HG03469 (cell line): ENCODE data around the gene SLC22A15.
A peak's percentile ranks its signal among the peaks of the same experiment; 100 is the strongest.
"Not testable (repeated sequence)": the region's sequence is repeated elsewhere in the genome, so short reads cannot be mapped to it uniquely, and the experiment has no call there.

Source experiments
- ATAC-seq: cut with Tn5 transposase; IDR thresholded peaks from one replicate; pipeline ENCODE4 v1.9.1; 2021; ENCODE audit warnings: mild to moderate bottlenecking, moderate library complexity, moderate number of reproducible peaks; ENCODE audit not compliant: unreplicated experiment

The SLC22A15 gene

GRCh38 chr1:115980998-115981993 is 5.0 kb downstream of the SLC22A15 start:
- ATAC-seq, result no peak

DNA sequence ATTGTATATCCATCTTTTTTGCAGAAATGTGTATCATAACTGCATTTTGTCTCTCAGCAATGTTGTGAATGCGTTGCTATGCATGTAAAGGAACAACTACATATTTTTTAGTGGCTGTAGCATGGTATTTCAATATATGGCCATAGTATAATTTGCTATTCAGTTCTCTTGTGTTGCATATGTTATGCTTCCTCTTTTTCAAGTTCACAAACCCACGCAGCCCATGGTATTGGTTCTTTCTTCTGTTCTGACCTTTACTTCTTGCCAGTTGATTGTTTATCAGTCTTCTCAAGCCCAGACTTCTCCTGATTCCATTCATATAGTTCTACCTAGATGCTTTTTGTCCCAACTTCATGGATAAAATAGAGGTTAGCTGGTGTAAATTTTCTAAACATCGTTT is 6.1 kb downstream of the SLC22A15 start:
- no peak for ATAC-seq

DNA sequence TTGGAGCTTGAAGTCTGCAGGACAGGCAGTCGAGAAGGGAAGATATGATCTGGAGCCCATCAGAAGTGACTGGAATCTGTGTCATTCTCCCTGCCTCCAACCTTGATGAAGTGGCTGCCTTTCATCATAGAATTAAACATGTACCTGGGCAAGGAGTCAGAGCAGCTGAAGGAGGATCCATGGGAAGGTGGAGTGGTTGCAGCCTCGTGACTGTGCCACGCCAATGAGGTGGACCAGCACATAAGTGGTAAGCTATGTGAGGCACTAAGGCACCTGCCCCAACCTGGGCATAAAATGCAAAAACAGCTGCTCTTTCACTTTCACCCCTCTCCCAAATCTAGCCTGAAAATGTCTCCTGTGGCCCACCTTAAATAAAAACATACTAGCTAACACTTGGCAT is 7.3 kb downstream of the SLC22A15 start:
- no peak for ATAC-seq

DNA sequence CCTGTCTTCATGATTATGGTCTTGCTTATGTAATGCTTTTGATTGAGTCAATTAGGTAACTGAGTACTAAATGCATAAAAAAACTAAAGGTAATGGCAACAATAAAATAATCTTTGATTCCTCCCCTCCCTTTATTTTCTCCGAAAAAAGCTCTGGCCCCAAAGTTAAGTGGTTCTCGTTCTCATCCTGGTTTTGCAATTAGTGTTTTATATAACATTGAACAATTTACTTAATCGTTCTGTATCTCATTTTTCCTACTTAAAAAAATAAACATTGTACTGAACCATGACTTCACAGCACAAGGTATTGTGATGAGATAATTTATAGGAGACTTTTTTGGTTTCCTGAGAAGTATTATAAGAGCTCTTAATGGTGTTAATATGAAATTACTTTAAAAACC is 11.3 kb downstream of the SLC22A15 start:
- no peak for ATAC-seq

DNA sequence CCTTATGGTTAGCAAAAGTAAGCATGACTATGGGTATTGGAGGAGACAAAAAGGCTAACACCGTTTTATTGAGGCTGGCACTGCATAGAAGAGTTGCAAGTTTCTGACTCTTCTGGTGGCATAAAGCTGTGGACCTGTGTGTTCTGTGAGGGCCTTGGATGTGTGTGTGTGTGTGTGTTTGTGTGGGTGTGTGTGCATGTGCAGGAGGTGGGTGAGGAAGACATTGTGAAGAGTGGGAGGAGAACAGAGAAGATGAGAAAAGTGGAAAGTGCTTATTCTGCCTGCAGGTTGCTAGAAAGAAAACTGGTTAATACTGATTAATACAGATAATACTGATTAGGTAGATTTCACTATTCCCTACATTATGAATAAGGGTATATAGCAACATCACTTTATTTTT is 12.6 kb downstream of the SLC22A15 start:
- no peak for ATAC-seq

DNA sequence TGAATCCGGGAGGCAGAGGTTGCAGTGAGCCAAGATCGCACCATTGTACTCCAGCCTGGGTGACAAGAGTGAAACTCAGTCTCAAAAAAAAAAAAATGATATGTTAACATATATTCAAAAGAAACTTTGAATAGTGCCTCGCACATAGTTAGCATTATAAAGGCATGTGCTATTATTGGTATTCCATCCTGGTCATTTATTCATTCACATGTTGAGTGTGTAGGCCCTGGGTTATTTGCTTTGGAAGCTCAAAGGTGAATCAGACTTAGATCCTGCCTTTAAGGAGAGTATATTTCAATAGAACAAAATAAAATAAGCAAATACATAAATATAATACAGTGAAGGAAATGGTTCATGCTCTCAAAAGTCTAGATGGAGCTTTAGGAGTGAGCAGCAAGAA is 13.4 kb downstream of the SLC22A15 start:
- ATAC-seq, result no peak

- ATAC-seq, result no peak
These were observed 15.6 kb downstream of the SLC22A15 start for GRCh38 chr1:115991909-115992308.

- not testable (repeated sequence) for ATAC-seq
These were observed 21.6 kb downstream of the SLC22A15 start for GRCh38 chr1:115997921-115998320.

DNA sequence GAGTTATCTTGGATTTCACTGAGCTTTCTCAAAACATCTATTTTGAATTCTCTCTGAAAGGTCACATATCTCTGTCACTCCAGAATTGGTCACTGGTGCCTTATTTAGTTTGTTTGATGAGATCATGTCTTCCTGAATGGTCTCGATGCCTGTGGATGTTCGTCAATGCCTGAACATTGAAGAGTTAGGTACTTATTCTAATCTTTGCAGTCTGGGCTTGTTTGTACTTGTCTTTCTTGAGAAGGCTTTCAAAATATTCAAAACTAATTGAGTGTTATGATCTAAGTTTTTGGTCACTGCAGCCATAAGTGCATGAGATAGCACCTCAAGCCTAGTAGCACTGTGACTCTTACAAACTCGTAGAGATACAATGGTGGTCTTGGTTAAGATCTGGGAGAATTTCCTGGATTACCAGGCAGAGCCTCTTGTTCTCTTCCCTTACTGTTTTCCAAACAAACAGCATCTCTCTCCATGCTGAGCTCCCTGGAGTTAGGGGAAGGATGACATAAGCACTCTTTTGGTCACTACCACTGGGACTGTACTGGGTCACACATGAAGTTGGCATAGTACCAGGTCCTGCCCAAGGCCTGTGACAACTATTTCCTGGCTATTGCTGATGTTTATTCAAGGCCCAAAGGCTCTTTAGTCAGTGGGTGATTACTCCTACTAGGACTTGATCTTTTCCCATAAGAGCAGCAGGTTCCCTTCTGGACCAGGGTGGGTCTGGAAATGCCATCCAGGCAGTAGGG is 25.6 kb downstream of the SLC22A15 start:
- ATAC-seq, result no peak

DNA sequence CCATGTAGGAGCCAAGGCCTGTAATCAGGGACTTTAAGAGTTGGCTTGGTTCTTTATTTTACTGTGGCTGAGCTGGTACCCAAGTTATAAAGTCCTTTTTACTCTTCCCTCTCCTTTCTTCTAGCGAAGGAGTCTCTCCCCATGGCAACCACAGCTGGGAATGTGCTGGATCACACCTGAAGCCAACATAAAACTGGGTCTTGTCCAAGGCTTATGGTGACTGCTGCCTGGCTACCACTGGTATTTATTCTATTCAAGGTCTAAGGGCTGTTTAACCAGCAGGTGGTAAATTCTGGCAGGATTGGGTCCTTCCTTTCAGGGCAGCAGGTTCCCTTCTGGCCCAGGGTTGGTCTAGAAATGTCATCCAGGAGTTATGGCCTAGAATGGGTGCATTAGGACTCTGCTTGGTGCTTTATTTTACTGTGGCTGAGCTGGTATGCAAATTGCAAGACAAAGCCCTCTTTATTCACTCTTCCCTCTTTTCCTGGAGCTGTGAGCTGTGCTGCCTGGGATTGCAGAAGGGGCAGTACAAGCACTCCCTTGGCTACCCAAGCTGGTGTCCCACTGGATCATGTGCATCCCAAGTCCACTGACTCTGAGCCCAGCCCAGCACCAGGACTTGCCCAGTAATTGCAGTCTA is 26.6 kb downstream of the SLC22A15 start:
- ATAC-seq, result no peak

- no peak for ATAC-seq
These were observed 27.5 kb downstream of the SLC22A15 start for GRCh38 chr1:116003823-116004222.

DNA sequence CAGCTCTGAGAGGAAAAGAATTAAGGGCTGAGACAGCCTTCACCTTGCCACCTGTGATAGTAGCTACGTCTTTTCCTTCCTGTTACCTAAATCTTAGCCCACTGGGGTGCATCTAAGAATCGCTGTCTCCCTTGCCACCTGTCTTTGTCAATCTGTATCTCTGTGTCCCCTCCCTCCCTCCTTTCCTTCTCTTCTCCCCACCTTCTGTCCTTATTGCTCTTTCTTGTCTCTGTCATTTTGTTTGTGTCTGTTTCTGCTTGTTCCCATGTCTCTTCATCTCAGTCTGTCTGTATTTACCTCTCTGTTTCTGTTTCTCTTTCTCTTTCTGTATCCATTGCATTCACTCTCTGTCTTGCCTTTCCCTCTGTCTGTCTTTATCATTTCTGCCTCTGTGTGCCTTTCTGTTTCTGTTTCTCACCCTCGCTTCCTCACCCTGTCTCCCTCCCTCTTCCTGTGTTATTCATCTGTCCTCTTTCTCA is 30.2 kb downstream of the SLC22A15 start:
- peak; percentile 80 for ATAC-seq

DNA sequence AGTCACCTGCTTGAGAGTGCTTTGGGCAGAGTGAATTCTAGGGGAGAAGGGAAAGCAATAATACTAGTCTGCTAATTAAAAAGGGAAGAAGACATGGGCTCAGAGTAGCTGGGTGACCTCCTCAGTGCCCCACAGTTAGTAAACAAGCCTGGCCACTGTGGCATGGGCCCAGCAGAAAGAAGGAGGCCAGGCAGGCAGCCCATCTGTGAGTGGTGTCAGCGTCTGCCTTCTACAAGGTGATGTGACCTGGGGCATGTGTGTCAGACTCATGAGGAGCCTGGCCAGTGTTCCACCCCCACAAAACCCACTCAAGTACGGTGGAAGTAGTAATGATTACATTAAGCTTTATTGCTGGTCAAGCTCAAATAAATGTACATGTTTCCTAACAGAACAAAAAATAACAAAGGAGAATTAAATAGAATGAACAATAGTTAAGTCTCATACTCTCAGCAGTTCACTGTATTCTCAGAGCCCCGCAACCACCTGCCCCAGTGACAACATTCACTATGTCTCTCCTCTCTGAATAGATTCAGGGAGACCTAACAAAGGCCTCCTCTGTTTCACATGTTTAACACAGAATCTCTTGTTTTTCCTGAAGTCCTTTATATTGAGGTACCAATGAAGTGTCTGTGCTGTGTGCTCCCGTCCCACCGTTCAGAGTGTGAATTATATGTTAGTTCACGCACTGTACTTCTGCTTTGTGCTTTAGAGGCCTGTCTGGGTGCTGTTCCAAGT is 32.5 kb downstream of the SLC22A15 start:
- no peak for ATAC-seq

- ATAC-seq, result no peak
These were observed 36.4 kb downstream of the SLC22A15 start for GRCh38 chr1:116012716-116013115.

GRCh38 chr1:116015679-116016078 is 39.4 kb downstream of the SLC22A15 start:
- no peak for ATAC-seq

DNA sequence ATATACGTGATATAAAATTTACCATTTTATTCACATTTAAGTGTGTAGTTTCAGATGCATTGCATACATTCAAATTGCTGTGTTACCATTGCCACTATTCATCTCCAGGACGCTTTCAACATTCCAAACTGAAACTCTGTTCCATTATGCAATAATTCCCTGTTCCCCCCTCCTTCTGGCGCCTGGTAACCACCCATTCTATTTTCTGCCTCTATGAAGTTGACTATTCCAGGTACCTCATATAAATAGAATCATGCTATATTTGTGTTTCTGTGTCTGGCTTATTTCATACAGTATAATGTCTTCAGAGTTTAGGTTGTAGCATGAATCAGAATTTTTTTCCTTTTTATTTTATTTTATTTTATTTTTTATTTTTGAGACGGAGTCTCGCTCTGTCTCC is 41.7 kb downstream of the SLC22A15 start:
- no peak for ATAC-seq

DNA sequence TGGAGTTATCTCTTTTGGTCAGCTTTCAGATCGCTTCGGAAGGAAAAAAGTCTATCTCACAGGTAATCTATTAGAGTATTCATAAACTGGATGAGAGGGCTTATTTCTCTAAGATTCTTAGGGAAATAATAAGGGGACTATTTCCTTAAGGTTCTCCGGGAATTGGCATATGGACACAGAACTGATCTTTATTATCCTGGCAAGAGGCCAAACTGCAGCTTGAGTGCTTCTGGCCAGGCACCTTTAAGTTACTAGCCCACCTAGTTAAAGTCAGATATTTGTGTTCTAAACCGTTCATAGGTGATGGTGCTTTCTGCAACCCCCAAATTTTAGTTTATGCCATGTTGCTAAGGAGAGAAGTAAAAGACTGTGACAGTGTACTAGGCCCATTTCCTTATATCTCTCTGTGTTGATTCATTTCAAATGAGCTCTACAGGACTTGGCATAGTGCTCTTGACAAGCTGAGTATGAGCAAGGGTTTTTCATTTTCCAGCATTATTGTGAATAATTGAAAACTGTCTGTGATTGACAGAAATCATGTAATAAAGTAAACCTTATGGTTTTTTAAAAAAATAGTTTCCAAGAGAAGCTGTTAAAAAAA is 43.4 kb downstream of the SLC22A15 start:
- no peak for ATAC-seq

DNA sequence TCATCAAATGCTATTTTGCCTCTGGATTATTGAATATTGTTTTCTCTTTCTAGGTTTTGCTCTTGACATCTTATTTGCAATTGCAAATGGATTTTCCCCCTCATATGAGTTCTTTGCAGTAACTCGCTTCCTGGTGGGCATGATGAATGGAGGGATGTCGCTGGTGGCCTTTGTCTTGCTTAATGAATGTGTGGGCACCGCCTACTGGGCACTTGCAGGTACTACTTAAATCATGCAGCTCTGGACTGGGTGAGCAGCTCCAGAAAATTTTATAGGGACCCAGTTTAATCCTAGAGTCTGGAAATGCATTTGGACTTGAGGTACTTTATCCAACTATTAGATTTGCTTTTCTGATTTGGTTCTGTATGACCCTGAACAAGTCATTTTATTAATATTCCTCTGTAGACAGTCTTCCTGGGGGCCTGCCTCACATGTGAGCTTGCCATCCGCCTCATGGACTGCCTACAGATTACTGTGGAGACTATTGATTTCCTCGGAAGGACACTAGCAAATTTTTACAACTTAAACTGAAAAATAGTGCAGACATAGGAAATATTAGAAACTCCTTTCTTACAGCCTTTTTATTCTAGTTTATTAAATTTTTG is 44.5 kb downstream of the SLC22A15 start:
- ATAC-seq, result peak; percentile 72

DNA sequence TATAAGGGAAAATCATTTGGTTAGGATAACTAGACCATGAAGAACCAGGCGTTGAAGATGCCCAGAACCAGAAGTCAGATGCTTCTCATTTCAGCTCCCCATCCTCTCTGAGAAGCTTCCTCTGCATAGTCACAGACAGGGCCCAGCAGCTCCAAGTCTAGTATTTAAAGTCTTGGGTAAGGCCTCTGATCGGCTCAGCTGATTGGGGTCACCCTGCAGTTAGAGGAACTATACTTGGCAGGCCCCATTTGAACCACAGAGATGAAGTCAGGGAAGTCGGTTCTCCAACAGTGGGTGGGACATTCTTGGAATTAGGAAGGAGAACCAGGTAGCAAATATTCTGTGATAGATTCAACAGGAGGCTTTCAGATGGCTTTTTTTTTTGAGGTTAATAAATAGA is 48.3 kb downstream of the SLC22A15 start:
- no peak for ATAC-seq

GRCh38 chr1:116026631-116027030 is 50.3 kb downstream of the SLC22A15 start:
- no peak for ATAC-seq
